WTC11 (cell line): ENCODE results near the gene OR10G3.

ENCODE experiments used
- GTF2I ChIP-seq: fragments of 250-450 bp; sonication (Bioruptor Pico); conservative IDR thresholded peaks from 2 replicates; pipeline ENCODE4 v1.4.0; 2021; ENCODE audit warnings: mild to moderate bottlenecking
- MLX ChIP-seq: sonication (generic); formaldehyde crosslinking; IDR thresholded peaks from 2 replicates; pipeline ENCODE4 v1.8.1; 2023; ENCODE audit warnings: mild to moderate bottlenecking, missing genetic modification reagents, moderate library complexity

- TF ChIP-seq GTF2I (CRISPR knock-in tag) (no peak), MLX (CRISPR knock-in tag) (no peak)
Observed at GRCh38 chr14:21526672-21527317, 53.1 kb downstream of the OR10G3 start.
